Kidney (tissue), 14 donors: ENCODE data around the gene SLC24A4. TPM values are rescaled to one million over a fixed set of nuclear protein-coding genes. Genes with fewer than 3 reads are reported as not detected.
"Not testable (repeated sequence)": the region's sequence is repeated elsewhere in the genome, so short reads cannot be mapped to it uniquely, and the experiment has no call there.

ENCODE experiments used
- DNase-seq, 5 donors: peaks; one replicate each; pipeline ENCODE4 v3.0.0-alpha.2; 2013 to 2020
- FAIRE-seq: peaks from 2 replicates; lab custom pipeline; 2012; peaks lifted over from hg19 to GRCh38; lab: Jason Lieb, UNC
- H3K27ac ChIP-seq, 2 donors: one replicate each; pipeline ENCODE4 v1.7.0; 2013; ENCODE audit warnings: low read depth in 2 of 2, low read length in 2 of 2, inconsistent platforms in 1 of 2
- H3K27me3 ChIP-seq: one replicate; pipeline ENCODE4 v1.7.1; 2013; ENCODE audit warnings: low read length, inconsistent platforms; ENCODE audit not compliant: control insufficient read depth, insufficient read depth
- H3K36me3 ChIP-seq, 3 donors: one replicate each; pipeline versions ENCODE4 v1.7.0 to v1.7.1; 2013; ENCODE audit warnings: low read length in 3 of 3, control low read depth in 1 of 3, inconsistent platforms in 1 of 3; ENCODE audit not compliant: insufficient read depth in 3 of 3, control insufficient read depth in 2 of 3
- H3K4me1 ChIP-seq, 3 donors: one replicate each; pipeline versions ENCODE4 v1.7.0 to v1.7.1; 2013; ENCODE audit warnings: low read length in 3 of 3, inconsistent platforms in 1 of 3, low read depth in 1 of 3; ENCODE audit not compliant: control insufficient read depth in 2 of 3, insufficient read depth in 2 of 3
- H3K4me3 ChIP-seq, 3 donors: one replicate each; pipeline versions ENCODE4 v1.7.0 to v1.8.1; 2013; ENCODE audit warnings: low read length in 3 of 3, control low read depth in 1 of 3, inconsistent platforms in 1 of 3
- H3K9ac ChIP-seq, 3 donors: one replicate each; pipeline versions ENCODE4 v1.7.0 to v1.7.1; 2013; ENCODE audit warnings: low read length in 3 of 3, control low read depth in 1 of 3, inconsistent platforms in 1 of 3
- H3K9me3 ChIP-seq, 3 donors: one replicate each; pipeline versions ENCODE4 v1.7.0 to v1.7.1; 2013; ENCODE audit warnings: low read length in 3 of 3, control low read depth in 1 of 3, inconsistent platforms in 1 of 3; ENCODE audit not compliant: control insufficient read depth in 2 of 3, insufficient read depth in 1 of 3
- CTCF ChIP-seq: IDR thresholded peaks from 3 replicates; pipeline ENCODE4 v1.5.1; 2012; ENCODE audit warnings: mild to moderate bottlenecking, moderate library complexity, borderline replicate concordance; ENCODE audit not compliant: insufficient read depth; ENCODE audit errors: extremely low read depth
- intact Hi-C: fragments of 100-400 bp; cut with DNase I; formaldehyde crosslinking; loops from one replicate; pipeline ENCODE4 v1.11.1; 2022
- polyA plus RNA-seq: library from polyadenylated mRNA; stranded (reverse); fragments of 350-450 nt; fragmentation: Illumina TruSeq; extraction: RNeasy Lipid Tissue Mini Kit (QIAGEN cat#74804); gene quantifications from one replicate; pipeline ENCODE4 v1.2.3, GENCODE V29; 2014; ENCODE audit warnings: low read depth, low replicate concordance; ENCODE audit not compliant: insufficient read depth
- total RNA-seq: library from RNA; stranded (reverse); fragmentation: NEBNext Ultra II Directional; extraction: Animal tissue kit (Norgen Biotek cat#: 25700); gene quantifications from one replicate; pipeline ENCODE4 v1.2.1, GENCODE V29; 2021
- donor health status: control.
- donor health status: control.
- donor health status: control.
- donor health status: control.
- donor health status: control.
- donor health status: DM: yes; HTN: yes; CAD: no.
- donor health status: Normal renal cell carcinoma (clear cell type).

SLC24A4 gene
- total and polyA plus RNA-seq, 2 donors from 2014 or later, result 0.32 to 0.85 TPM

GRCh38 chr14:92400579-92401444 lies 77.8 kb downstream of the SLC24A4 start:
- Histone ChIP-seq H3K4me1 (no peaks in the 10 kb centered on the region), H3K4me3 (no peak overlapping the region), H3K9ac (no peak overlapping the region), H3K27me3 (no peaks in the 10 kb centered on the region), H3K36me3 (no peaks in the 10 kb centered on the region), H3K9me3 (no peaks in the 10 kb centered on the region), H3K27ac (no peak overlapping the region)
- TF ChIP-seq CTCF, result no peak
- no peak for FAIRE-seq
- DNase-seq, result no peak
- intact Hi-C loops, result no loop called here

DNA sequence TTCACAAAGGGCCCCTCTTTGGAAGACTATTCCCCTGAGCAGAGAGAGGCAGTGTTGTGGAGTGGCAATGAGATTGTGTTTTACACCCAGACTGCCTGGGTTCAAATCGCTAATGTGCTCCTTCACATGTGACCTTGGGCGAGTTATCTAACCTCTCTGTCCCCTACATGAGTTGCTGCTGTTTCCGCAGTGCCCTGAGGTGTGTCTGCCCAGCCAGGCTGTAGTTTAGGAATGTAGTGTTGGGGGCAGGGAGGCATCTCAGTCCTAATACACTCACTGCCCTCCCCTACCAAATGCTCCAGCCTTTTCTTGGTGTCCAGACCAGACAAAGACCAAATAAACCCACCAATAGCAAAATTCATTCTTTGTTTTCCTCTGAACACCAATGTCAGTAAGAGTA lies 78.6 kb downstream of the SLC24A4 start:
- DNase-seq (no peak), FAIRE-seq (no peak)
- Histone ChIP-seq H3K27me3 (no peaks in the 10 kb centered on the region), H3K4me1 (no peaks in the 10 kb centered on the region), H3K9ac (no peak overlapping the region), H3K36me3 (no peaks in the 10 kb centered on the region), H3K4me3 (no peak overlapping the region), H3K9me3 (no peaks in the 10 kb centered on the region), H3K27ac (no peak overlapping the region)
- TF ChIP-seq CTCF, result no peak
- intact Hi-C loops, result no loop called here

DNA sequence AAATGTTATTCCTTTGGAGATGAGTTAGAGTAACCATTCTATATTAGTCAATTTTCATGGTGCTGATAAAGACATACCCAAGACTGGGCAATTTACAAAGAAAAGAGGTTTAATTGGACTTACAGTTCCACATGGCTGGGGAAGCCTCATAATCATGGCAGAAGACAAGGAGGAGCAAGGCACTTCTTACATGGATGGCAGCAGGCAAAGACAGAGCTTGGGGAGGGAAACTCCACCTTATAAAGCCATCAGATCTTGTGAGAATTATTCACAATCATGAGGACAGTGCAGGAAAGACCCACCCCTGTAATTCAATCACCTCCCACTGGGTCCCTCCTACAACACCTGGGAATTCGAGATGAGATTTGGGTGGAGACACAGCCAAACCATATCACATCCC lies 79.5 kb downstream of the SLC24A4 start:
- H3K27ac ChIP-seq, H3K9ac ChIP-seq, FAIRE-seq, intact Hi-C loops, H3K4me1 ChIP-seq, H3K9me3 ChIP-seq, H3K27me3 ChIP-seq, H3K36me3 ChIP-seq, DNase-seq, H3K4me3 ChIP-seq: not testable (repeated sequence)

GRCh38 chr14:92404018-92404417 lies 81.1 kb downstream of the SLC24A4 start:
- FAIRE-seq (no peak), DNase-seq (no peak)
- Histone ChIP-seq H3K27me3 (no peaks in the 10 kb centered on the region), H3K9ac (no peak overlapping the region), H3K4me3 (no peak overlapping the region), H3K4me1 (peaks cover 0 to 1% (median 0%) of the 10 kb centered on the region in 3 donors), H3K27ac (no peak overlapping the region), H3K36me3 (no peaks in the 10 kb centered on the region), H3K9me3 (no peaks in the 10 kb centered on the region)
- no peak for TF ChIP-seq CTCF
- intact Hi-C loops, result no loop called here
